Stimulated activated CD8-positive, alpha-beta memory T cell treated with anti-CD3 and anti-CD28 coated beads, Interleukin-4, amount 100 ng/mL, for 1 hour (primary cell): ENCODE results near the gene RNLS.

Experiments
- DNase-seq, 2 donors: peaks; one replicate each; pipeline ENCODE4 v3.0.0-alpha.2; 2020; ENCODE audit warnings: low read depth in 2 of 2, low spot score in 1 of 2

The RNLS gene

GRCh38 chr10:88236121-88236743, 346.9 kb downstream of the RNLS start:
- no peak for DNase-seq

GRCh38 chr10:88234297-88234696, 348.8 kb downstream of the RNLS start:
- DNase-seq: no peak

- DNase-seq: no peak
Measured at GRCh38 chr10:88233870-88234269, 349.2 kb downstream of the RNLS start.

GRCh38 chr10:88232983-88233543, 350.1 kb downstream of the RNLS start:
- no peak for DNase-seq

- no peak for DNase-seq
Measured at GRCh38 chr10:88232029-88232895, 350.9 kb downstream of the RNLS start.

- no peak for DNase-seq
Measured at GRCh38 chr10:88230251-88230650, 352.9 kb downstream of the RNLS start.

- DNase-seq: no peak
Measured at GRCh38 chr10:88228130-88228529, 355.0 kb downstream of the RNLS start.

- no peak for DNase-seq
Measured at GRCh38 chr10:88227342-88228018, 355.6 kb downstream of the RNLS start.

- no peak for DNase-seq
Measured at GRCh38 chr10:88226891-88227290, 356.2 kb downstream of the RNLS start.

- no peak for DNase-seq
Measured at GRCh38 chr10:88226071-88226659, 357.0 kb downstream of the RNLS start.
